ENCODE data around the gene PLA2G3. TPM values are rescaled to one million over a fixed set of nuclear protein-coding genes. Genes with fewer than 3 reads are reported as not detected.
A peak's percentile ranks its signal among the peaks of the same experiment; 100 is the strongest.

The PLA2G3 gene
- total and polyA plus RNA-seq, 2 donors from 2014 or later, result 1.2 TPM; not detected in 1

- H3K4me3 ChIP-seq (ENCODE audit: low read length in 3 of 3), result no peak overlapping the region
- no peak for FAIRE-seq
- no peak overlapping the region for H3K27ac ChIP-seq (ENCODE audit: low read depth in 2 of 2, low read length in 2 of 2)
- no peak overlapping the region for H3K9ac ChIP-seq (ENCODE audit: low read length in 3 of 3)
- no peaks in the 10 kb centered on the region for H3K9me3 ChIP-seq (ENCODE audit: control insufficient read depth in 2 of 3, insufficient read depth in 1 of 3, low read length in 3 of 3)
- H3K36me3 ChIP-seq (ENCODE audit: control insufficient read depth in 2 of 3, insufficient read depth in 3 of 3, low read length in 3 of 3), result peaks cover 0 to 2% (median 0%) of the 10 kb centered on the region in 3 donors
- no peaks in the 10 kb centered on the region for H3K27me3 ChIP-seq (ENCODE audit: control insufficient read depth, insufficient read depth, low read length)
- H3K4me1 ChIP-seq (ENCODE audit: control insufficient read depth in 2 of 3, insufficient read depth in 2 of 3, low read depth in 1 of 3, low read length in 3 of 3), result peaks cover 0 to 13% (median 0%) of the 10 kb centered on the region in 3 donors
- no peak for TF ChIP-seq CTCF (IDR thresholded peaks at IDR 0.05; ENCODE audit: borderline replicate concordance, extremely low read depth, insufficient read depth)
- intact Hi-C loops (cut with DNase I), result no loop called here
- no peak for DNase-seq
Observed at GRCh38 chr22:31127181-31127772, 13.0 kb downstream of the PLA2G3 start.

- peaks cover 0 to 15% (median 0%) of the 10 kb centered on the region in 3 donors for H3K4me1 ChIP-seq (ENCODE audit: control insufficient read depth in 2 of 3, insufficient read depth in 2 of 3, low read depth in 1 of 3, low read length in 3 of 3)
- no peak for FAIRE-seq
Observed at GRCh38 chr22:31126869-31127175, 13.5 kb downstream of the PLA2G3 start.

GRCh38 chr22:31126128-31126868 is 14.0 kb downstream of the PLA2G3 start:
- H3K27ac ChIP-seq (ENCODE audit: low read depth in 2 of 2, low read length in 2 of 2), result peak overlapping the region; percentile 43 to 81
- peak overlapping the region in 1 of 3 donors; percentile 46 for H3K9ac ChIP-seq (ENCODE audit: low read length in 3 of 3)
- H3K4me3 ChIP-seq (ENCODE audit: low read length in 3 of 3), result no peak overlapping the region
- H3K9me3 ChIP-seq (ENCODE audit: control insufficient read depth in 2 of 3, insufficient read depth in 1 of 3, low read length in 3 of 3), result no peaks in the 10 kb centered on the region
- TF ChIP-seq CTCF (IDR thresholded peaks at IDR 0.05; ENCODE audit: borderline replicate concordance, extremely low read depth, insufficient read depth), result no peak
- peaks cover 0 to 15% (median 0%) of the 10 kb centered on the region in 3 donors for H3K4me1 ChIP-seq (ENCODE audit: control insufficient read depth in 2 of 3, insufficient read depth in 2 of 3, low read depth in 1 of 3, low read length in 3 of 3)
- no peak for FAIRE-seq
- intact Hi-C loops (cut with DNase I), result no loop called here
- peaks cover 0 to 2% (median 0%) of the 10 kb centered on the region in 3 donors for H3K36me3 ChIP-seq (ENCODE audit: control insufficient read depth in 2 of 3, insufficient read depth in 3 of 3, low read length in 3 of 3)
- H3K27me3 ChIP-seq (ENCODE audit: control insufficient read depth, insufficient read depth, low read length), result no peaks in the 10 kb centered on the region
- DNase-seq, result no peak

More at GRCh38 chr22:31126869-31127175, 13.5 kb downstream of the PLA2G3 start:
- H3K9me3 ChIP-seq (ENCODE audit: control insufficient read depth in 2 of 3, insufficient read depth in 1 of 3, low read length in 3 of 3), result no peaks in the 10 kb centered on the region
- H3K27me3 ChIP-seq (ENCODE audit: control insufficient read depth, insufficient read depth, low read length), result no peaks in the 10 kb centered on the region
- intact Hi-C loops (cut with DNase I), result no loop called here
- no peak for DNase-seq
- H3K9ac ChIP-seq (ENCODE audit: low read length in 3 of 3), result no peak overlapping the region
- H3K4me3 ChIP-seq (ENCODE audit: low read length in 3 of 3), result no peak overlapping the region
- H3K27ac ChIP-seq (ENCODE audit: low read depth in 2 of 2, low read length in 2 of 2), result peak overlapping the region in 1 of 2 donors; percentile 43
- TF ChIP-seq CTCF (IDR thresholded peaks at IDR 0.05; ENCODE audit: borderline replicate concordance, extremely low read depth, insufficient read depth), result no peak
- peaks cover 0 to 2% (median 0%) of the 10 kb centered on the region in 3 donors for H3K36me3 ChIP-seq (ENCODE audit: control insufficient read depth in 2 of 3, insufficient read depth in 3 of 3, low read length in 3 of 3)

All from kidney (tissue), 14 donors.